NCI-H146 treated with DMSO at 0.1 percent for 48 hours (cell line): ENCODE measurements around the gene MANEAL.

Experiments used
- DNase-seq: peaks from one replicate; lab custom pipeline; 2025; ENCODE audit not compliant: unreplicated experiment; lab: John Stamatoyannopoulos, UW

MANEAL gene

DNA sequence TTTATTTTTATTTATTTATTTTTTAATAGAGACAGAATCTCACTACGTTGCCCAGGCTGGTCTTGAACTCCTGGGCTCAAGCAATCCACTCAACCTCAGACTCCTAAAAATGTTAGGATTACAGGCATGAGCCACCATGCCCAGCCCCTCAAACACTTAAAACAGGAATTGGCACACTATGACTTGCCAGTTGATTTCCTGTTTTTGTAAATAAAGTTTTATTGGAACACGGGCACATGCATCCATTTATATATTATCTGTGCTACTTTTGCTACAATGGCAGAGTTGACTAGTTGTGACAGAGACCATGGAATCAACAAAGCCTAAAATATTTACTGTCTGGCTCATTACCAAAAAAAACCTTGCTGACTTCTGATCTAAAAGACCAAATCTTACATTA lies 30.4 kb downstream of the MANEAL start:
- no peak for DNase-seq

DNA sequence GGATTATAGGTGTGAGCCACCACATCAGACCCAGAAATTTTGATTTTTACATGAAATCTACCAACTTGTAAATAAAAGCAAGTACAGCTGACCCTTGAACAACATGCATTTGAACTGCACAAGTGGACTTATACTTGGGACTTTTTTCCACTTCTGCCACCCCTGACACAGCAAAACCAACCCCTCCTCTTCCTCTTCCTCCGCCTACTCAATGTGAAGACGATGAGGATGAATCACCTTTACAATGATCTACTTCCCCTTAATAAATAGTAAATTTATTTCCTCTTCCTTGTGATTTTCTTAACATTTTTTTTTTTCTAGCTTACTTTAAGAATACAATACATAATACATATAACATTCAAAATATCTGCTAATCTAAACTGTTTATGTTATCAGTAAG lies 31.9 kb downstream of the MANEAL start:
- no peak for DNase-seq

DNA sequence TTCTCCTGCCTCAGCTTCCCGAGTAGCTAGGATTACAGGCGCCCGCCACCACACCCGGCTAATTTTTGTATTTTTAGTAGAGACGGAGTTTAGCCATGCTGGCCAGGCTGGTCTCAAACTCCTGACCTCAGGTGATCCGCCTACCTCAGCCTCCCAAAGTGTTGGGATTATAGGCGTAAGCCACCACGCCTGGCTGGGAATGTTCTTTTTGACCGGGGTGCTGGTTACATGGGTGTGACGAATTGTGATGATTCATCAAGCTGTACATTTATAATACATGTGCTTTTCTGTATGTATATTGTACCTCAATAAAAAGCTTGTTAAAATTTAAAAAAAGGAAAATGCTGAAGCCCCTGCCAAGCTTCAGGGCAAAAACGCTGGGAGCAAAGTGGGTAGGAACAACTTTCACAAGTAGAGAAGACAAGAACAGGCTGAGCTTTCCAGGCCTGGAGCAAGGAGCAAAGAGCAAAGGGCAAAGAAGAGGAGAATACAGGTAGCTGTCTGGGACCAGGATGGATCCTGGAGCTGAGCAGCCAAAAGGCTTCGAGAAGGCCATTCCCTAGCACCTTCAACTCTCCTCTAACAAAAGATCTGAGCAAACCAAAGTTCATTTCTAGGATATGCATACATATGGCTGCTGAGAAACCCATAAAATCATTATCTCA lies 34.9 kb downstream of the MANEAL start:
- DNase-seq: no peak

DNA sequence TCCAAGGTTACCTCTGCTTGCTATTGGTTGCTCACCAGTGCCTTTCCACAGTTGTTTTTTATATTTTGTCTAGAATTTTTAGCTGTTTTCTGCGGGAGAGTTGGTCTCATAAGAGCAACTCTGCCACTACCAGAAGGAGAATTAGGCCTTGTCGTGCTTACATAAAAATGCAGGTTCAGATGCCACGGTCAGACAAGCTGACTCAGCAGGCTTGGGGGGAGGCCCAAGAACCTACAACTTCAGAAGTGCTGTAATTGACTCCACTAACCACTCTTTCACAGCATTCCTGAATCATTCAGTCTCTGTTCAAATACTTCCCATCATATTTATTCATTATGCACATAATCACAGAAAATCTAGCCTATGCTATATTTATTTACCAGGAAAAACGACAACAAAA lies 37.5 kb downstream of the MANEAL start:
- no peak for DNase-seq

DNA sequence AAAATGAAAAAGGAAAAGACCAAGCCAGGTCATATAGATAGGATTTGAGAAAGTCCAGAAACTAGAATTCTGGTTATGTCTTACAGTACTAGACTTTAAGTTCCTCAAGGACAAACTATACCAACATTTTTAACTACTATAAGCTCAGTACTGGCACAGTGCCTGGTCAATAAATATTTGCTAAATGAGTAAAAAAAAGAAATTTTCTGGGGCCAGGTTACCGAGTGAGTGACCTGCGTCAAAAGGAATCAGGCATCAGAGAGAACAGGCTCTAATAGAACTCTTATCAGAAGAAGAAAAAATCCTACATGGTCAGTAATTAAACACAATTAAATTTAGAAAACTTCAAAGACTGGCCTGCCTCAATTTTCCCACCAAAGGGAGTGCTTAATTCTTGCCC lies 38.2 kb downstream of the MANEAL start:
- no peak for DNase-seq

DNA sequence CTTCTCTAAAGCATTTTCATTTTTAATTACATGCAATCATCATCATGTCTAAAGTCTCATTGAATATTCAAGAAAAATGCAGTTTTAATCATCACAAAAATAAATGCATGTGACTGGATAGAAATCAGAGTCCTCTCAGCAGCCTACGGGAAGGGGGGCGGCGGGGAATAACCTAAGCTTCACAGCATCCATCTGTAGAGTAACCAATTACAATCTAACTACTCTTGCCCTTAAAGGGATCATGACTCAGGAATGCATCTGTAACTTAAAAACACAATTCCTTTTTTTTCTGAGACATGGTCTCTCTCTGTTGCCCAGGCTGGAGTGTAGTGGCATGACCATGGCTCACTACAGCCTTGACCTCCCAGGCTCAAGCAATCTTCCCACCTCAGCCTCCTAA lies 43.1 kb downstream of the MANEAL start:
- no peak for DNase-seq

DNA sequence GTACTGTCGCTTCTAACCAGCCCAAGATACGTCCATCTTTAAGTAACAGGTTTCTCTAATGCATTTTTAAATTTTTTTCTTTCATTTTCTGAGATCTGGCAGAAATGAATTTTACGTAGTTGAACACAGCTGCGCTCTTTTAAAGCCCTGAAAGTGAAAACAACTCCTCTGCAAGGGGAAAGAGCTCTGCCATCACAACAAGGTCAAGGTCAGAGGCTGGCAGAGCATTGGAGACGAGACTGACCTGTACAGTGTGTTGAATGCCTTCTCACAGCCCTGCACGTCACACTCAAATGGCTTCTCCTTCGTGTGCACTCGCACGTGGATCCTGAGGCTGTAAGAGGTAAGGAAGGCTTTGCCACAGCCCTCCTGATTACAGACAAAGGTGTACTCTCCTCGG lies 46.0 kb downstream of the MANEAL start:
- no peak for DNase-seq

DNA sequence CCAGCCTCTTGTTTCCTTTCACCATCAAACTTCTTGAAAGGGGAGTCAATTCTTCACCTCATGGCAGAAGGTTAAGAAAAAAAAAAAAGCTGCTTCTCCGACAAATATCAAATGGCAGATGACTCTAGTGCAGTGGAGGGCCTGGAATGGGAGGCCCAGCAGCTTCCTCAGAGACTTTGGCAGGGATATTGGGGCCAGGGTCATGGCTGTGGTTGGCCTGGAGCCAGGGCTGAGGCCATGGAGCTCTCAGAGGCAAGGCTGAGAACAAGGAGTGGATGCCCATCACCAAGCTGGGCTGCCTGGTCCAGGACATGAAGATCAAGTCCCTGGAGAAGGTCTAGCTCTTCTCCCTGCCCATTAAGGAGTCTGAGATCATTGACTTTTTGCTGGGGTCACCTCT lies 47.1 kb downstream of the MANEAL start:
- DNase-seq: no peak

DNA sequence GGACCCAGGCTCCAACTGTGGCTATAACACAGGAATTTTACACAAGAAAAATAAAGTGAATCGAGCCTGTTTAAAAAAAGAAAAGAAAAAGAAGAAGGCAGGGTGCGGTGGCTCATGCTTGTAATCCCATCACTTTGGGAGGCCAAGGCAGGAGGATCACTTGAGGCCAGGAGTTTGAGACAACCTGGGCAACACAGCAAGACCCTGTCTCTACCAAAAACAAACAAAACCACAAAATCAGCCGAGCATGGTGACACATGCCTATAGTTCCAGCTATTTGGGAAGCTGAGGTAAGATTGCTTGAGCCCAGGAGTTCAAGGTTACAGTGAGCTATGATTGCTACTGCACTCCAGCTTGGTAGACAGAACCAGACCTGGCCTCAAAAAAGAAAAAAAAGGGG lies 48.0 kb downstream of the MANEAL start:
- no peak for DNase-seq

DNA sequence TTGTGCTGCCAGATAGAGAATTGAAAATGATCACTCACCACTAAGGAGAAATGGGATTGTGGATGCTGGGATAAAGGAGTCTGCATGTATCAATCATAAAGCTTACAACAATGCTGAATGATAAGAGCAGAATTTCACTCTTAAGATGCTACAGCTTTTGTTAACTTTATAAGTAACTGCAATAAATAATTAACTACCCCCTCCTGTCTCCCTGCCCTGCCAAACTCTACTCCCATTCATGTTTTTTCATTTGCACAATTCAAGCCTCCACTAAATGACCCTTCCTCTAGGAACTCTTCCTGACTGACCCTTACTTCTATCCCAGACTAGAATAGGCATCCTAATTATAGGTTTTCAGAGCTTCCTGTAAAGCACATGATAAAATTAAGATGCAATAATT lies 50.9 kb downstream of the MANEAL start:
- no peak for DNase-seq

DNA sequence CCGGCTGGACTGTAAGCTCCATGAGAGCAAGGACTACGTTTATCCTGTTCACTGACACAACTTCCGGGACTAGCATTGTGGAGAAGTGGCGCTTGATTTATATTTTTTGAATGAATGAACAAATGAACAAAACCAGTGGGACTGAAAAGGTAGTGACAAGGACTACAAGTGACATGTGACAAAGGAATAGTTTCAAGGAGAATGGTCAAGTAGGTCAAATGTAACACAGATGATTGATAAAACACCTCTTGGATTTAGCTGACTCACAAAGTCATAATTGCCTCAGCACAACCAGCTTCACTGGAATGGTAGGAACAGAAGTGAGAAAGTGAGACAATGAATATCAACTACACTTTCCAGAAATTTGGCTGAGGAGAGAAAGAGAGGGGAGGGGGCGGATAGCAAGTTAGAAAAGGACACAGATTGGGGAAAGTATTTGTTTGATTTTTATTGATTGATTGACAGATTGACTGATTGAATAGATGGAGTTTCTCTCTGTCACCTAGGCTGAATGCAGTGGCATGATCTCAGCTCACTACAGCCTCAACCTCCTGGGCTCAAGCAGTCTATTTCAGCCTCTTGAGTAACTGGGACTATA lies 51.5 kb downstream of the MANEAL start:
- no peak for DNase-seq

DNA sequence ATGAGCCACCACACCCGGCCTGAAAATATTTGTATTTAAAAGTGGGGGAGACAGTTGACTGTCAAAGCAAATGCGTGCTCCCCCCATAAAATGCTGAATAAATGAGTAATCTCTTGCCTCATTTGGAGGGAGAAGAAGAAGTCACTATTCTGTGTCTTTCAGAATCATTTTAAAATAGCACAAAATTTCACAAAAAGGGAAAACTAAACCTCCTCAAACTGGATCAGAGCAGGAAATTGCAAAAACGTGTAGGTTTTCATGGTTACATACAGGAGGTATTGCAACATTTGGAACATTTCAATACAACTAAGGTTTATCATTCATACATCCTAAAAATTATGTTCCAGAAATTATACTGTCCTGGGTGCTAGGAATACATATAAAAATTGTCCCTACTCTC lies 52.1 kb downstream of the MANEAL start:
- DNase-seq: no peak

DNA sequence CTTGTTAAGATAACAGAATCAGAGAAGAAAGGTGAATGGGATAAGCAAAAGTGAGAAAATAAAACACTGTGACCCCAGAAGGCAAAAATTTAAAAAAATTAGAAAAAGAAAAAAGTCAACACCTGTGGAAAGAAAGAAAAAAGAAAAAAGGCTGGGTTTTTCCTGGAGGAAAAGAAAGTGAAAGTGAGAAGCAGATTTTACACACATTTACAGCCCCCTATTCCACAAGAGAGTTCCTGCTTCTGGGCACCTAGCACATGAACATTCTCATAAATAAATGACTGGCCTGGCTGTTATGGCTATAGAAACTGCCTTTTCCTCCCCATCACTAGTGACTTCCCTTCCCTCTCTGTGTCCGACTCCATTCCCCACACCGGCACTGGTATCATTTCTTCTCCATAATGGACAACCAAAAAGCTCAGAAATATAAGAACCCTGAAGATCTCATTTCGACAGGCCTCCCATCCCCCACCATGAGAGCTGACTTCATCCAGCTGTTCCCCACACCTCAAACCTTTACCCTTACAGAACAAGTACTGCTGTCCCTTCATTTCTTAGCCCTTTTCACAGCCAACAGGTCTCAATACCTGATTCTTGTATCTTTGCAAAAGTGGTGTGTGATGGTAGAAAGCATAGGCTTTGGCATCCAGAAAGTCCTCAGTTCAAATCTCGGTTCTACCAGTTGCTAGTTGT lies 53.1 kb downstream of the MANEAL start:
- DNase-seq: no peak

DNA sequence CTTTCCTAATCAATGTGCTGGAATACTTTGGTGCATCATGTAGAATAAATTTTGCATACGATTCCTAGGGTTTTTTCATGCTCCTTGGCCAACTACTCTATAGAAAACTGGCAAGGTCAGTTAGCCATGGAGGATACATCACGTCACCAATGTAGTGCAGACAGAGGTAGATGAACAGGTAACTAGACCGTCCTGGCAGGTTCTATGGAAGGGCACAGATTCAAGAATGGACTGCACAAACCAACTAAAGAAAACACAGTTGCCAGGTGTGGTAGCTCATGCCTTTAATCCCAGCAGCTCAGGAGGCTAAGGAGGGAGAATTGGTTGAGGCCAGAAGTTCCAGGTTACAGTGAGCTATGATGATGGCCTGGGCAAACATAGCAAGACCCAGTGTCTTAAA lies 55.8 kb downstream of the MANEAL start:
- no peak for DNase-seq

DNA sequence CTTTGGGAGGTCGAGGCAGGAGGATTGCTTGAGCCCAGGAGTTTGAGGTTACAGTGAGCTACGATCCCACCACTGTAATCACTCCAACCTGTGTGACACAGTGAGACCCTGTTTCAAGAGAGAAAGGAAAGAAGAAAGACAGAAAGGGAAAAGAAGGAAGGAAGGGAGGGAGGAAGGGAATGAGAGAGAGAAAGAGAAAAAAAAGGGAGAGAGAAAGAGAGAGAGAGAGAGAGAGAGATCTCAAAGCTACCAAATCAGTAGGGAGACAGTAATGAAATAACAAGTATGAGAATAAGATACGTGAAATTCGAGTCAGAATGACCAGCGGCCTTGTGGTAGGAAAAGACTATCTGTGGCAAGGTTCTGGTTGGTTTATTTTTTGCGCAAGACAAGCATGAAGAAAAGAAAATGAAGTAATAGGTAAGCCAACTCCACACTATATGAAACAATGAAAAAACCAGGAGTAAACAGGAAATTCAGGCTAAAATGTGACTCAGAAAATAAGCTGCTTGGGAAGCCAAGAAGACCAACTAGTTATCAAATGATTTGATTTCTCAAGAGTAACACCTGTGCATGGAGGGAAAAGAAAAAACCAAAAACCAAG lies 56.8 kb downstream of the MANEAL start:
- DNase-seq: no peak
